ENCODE results near the gene DDIT4. TPM values are rescaled to one million over a fixed set of nuclear protein-coding genes. Genes with fewer than 3 reads are reported as not detected.

The DDIT4 gene
- total and polyA plus RNA-seq, 9 of the 15 experiments (the other 6 are each of a cell fraction or from before 2014, with no cell fraction given), result 8.2 to 675 (median 159) TPM

DNA sequence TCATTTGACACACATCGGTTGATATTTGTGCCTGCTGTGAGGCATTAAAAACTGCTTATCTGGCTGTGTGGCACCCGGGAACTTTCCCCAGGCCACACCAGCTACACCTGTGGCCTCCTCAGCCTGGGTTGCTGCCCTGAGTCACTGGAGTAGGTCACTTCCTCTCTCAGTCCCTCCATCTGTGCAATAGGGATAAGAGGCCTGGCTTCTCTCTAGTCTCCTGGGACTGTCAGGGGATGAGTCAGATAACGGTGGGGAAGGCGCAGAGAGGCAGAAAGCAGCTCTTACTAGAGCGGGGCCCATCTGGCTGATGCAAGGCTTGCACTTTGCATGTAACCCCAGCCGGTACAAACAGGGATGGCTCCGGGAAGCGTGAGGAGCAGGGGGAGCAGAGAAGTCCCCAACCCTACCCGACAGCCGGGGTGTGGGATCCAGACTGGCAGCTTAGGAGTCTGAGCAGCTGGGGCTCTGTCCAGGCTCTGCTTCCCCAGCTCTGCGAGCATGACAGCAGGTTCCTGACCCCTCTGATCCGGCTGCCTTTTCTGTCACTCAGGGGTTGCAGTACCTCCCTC, 47.0 kb downstream of the DDIT4 start (continued):
- TF ChIP-seq, protein P1, sequence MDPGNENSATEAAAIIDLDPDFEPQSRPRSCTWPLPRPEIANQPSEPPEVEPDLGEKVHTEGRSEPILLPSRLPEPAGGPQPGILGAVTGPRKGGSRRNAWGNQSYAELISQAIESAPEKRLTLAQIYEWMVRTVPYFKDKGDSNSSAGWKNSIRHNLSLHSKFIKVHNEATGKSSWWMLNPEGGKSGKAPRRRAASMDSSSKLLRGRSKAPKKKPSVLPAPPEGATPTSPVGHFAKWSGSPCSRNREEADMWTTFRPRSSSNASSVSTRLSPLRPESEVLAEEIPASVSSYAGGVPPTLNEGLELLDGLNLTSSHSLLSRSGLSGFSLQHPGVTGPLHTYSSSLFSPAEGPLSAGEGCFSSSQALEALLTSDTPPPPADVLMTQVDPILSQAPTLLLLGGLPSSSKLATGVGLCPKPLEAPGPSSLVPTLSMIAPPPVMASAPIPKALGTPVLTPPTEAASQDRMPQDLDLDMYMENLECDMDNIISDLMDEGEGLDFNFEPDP (CRISPR knock-in tag; IDR thresholded peaks at IDR 0.05), result no peak
- no peak for TF ChIP-seq POLR3A (IDR thresholded peaks at IDR 0.05; ENCODE audit: borderline replicate concordance, extremely low read depth, insufficient read depth, insufficient read length)
- no peak for TF ChIP-seq SRSF1 (IDR thresholded peaks at IDR 0.05; ENCODE audit: low read depth, low read length)
- no peak for TF ChIP-seq ELK1 (CRISPR knock-in tag; IDR thresholded peaks at IDR 0.05)
- TF ChIP-seq CBX8 (IDR thresholded peaks at IDR 0.05; ENCODE audit: borderline replicate concordance, extremely low read depth, low read depth, low read length, poor library complexity, severe bottlenecking), result no peak
- TF ChIP-seq CLOCK (CRISPR knock-in tag; IDR thresholded peaks at IDR 0.05; ENCODE audit: borderline replicate concordance), result no peak
- TF ChIP-seq, protein P2, sequence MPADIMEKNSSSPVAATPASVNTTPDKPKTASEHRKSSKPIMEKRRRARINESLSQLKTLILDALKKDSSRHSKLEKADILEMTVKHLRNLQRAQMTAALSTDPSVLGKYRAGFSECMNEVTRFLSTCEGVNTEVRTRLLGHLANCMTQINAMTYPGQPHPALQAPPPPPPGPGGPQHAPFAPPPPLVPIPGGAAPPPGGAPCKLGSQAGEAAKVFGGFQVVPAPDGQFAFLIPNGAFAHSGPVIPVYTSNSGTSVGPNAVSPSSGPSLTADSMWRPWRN (IDR thresholded peaks at IDR 0.05; ENCODE audit: low read depth), result peak; percentile 84
- TF ChIP-seq SIRT6 (IDR thresholded peaks at IDR 0.05; ENCODE audit: low read depth, low read length), result no peak
- peak; percentile 91 for TF ChIP-seq ZNF583 (CRISPR knock-in tag; IDR thresholded peaks at IDR 0.05)
- TF ChIP-seq, protein P3, sequence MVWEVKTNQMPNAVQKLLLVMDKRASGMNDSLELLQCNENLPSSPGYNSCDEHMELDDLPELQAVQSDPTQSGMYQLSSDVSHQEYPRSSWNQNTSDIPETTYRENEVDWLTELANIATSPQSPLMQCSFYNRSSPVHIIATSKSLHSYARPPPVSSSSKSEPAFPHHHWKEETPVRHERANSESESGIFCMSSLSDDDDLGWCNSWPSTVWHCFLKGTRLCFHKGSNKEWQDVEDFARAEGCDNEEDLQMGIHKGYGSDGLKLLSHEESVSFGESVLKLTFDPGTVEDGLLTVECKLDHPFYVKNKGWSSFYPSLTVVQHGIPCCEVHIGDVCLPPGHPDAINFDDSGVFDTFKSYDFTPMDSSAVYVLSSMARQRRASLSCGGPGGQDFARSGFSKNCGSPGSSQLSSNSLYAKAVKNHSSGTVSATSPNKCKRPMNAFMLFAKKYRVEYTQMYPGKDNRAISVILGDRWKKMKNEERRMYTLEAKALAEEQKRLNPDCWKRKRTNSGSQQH (CRISPR knock-in tag; IDR thresholded peaks at IDR 0.05), result no peak; the same call in 1 of the 2 replicates
- peak; percentile 11; the same call in 1 of the 2 replicates for TF ChIP-seq ZNF384 (IDR thresholded peaks at IDR 0.05; ENCODE audit: low read depth, low read length)
- 0 out of 2 replicates have a peak, but pooled peaks have one; percentile 15 for TF ChIP-seq NR1H2 (CRISPR knock-in tag; IDR thresholded peaks at IDR 0.05)
- TF ChIP-seq TEAD4 (IDR thresholded peaks at IDR 0.05; ENCODE audit: low read length), result peak; percentile 99
- TF ChIP-seq TEAD4 (CRISPR knock-in tag; IDR thresholded peaks at IDR 0.05; ENCODE audit: borderline replicate concordance), result no peak
- peak; percentile 95 for TF ChIP-seq GABPB1 (CRISPR knock-in tag; IDR thresholded peaks at IDR 0.05)
- peak; percentile 99 for TF ChIP-seq SMARCC2 (IDR thresholded peaks at IDR 0.05; ENCODE audit: low read depth)
- TF ChIP-seq, protein P4, sequence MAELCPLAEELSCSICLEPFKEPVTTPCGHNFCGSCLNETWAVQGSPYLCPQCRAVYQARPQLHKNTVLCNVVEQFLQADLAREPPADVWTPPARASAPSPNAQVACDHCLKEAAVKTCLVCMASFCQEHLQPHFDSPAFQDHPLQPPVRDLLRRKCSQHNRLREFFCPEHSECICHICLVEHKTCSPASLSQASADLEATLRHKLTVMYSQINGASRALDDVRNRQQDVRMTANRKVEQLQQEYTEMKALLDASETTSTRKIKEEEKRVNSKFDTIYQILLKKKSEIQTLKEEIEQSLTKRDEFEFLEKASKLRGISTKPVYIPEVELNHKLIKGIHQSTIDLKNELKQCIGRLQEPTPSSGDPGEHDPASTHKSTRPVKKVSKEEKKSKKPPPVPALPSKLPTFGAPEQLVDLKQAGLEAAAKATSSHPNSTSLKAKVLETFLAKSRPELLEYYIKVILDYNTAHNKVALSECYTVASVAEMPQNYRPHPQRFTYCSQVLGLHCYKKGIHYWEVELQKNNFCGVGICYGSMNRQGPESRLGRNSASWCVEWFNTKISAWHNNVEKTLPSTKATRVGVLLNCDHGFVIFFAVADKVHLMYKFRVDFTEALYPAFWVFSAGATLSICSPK (IDR thresholded peaks at IDR 0.05; ENCODE audit: borderline replicate concordance), result no peak
- TF ChIP-seq KLF16 (IDR thresholded peaks at IDR 0.05), result peak; percentile 99
